AG09319 (cell line): ENCODE data around the gene PEX14.

Source experiments
- DNase-seq: peaks from one replicate; pipeline ENCODE4 v3.0.0-alpha.2; 2010; ENCODE audit warnings: low read depth; ENCODE audit errors: extremely low read depth
- TF ChIP-seq, protein P1 (sequence below): IDR thresholded peaks from 2 replicates; pipeline ENCODE4 v1.5.1; 2011; ENCODE audit warnings: low read depth, mild to moderate bottlenecking, inconsistent platforms, low read length, moderate library complexity

PEX14 gene

GRCh38 chr1:10615332-10615731, 140.6 kb downstream of the PEX14 start:
- TF ChIP-seq, protein P1, sequence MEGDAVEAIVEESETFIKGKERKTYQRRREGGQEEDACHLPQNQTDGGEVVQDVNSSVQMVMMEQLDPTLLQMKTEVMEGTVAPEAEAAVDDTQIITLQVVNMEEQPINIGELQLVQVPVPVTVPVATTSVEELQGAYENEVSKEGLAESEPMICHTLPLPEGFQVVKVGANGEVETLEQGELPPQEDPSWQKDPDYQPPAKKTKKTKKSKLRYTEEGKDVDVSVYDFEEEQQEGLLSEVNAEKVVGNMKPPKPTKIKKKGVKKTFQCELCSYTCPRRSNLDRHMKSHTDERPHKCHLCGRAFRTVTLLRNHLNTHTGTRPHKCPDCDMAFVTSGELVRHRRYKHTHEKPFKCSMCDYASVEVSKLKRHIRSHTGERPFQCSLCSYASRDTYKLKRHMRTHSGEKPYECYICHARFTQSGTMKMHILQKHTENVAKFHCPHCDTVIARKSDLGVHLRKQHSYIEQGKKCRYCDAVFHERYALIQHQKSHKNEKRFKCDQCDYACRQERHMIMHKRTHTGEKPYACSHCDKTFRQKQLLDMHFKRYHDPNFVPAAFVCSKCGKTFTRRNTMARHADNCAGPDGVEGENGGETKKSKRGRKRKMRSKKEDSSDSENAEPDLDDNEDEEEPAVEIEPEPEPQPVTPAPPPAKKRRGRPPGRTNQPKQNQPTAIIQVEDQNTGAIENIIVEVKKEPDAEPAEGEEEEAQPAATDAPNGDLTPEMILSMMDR: no peak
- DNase-seq: no peak

DNA sequence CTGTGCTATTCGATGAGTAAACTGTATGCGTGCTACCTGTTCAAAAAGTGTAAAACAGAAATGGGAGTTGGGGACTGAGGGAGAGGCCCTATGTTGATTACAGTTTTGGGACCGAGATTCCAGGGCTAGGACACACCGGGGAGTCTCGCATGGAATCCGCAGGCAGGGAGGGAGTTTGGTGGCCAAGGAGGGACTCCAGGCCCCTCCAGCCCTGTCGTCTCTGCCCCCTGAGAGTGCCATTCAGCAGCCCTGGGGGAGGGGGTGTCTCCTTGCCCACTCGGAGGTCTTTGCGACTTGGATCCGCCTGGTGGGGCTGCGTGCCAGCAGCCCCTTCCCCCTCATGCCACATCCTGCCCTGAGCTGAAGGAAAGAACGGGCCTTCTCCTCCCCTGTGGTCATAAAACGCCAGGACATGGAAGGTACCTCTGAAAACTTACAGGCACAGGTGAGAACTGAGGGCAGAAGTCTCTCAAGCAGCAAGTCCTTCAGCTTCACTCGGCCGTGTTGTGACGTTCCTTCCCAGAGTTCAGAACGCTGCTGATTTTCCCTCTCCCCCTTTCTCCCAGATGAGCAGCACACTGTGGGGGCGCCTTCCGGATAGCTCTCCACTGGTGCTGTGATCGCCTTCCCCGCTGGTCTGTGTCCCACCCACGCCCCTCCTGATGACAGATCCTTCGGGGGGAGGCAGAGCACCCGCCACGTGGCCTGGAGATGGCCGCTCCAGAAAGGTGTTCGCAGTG, 141.4 kb downstream of the PEX14 start:
- TF ChIP-seq, protein P1: no peak
- DNase-seq: no peak

DNA sequence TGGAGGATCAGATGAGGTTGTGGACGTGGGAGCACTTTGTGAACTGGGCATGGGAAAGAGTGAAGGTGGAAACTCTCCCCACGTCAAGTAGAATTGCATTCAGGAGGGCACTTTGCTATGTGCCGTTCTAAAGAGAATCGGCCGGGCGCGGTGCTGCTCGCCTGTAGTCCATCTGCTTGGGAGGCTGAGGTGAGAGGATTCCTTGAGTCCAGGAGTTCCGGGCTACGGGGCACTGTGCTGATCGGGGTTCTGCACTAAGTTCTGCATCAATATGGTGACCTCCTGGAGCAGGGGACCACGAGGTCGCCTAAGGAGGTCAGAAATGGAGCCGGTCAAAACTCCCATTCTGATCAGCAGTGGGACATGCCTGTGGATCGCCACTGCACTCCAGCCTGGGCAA, 141.9 kb downstream of the PEX14 start:
- TF ChIP-seq, protein P1: no peak
- no peak for DNase-seq

DNA sequence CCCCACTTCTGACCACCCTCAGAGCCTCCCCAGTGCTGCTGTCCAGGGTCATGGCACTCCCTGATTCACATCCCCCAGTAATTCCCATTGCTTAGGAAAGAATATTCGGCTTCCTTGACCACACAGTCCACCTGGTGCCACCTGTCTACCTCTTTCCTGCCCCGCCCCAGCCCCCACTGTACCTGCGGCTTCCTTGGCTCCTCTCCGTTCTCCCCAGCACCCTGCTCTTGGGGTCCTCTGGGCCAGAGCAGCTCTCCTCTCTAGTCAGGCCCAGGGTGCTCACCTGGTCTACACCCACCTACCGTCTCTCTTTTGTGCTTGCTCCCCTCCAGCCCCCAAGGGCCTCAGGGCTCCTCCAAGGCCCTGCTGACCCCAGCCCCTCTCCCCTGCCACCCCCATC, 142.6 kb downstream of the PEX14 start:
- no peak for DNase-seq
- TF ChIP-seq, protein P1: no peak

- TF ChIP-seq, protein P1: no peak
- no peak for DNase-seq
Measured at GRCh38 chr1:10617931-10618885, 143.5 kb downstream of the PEX14 start.

DNA sequence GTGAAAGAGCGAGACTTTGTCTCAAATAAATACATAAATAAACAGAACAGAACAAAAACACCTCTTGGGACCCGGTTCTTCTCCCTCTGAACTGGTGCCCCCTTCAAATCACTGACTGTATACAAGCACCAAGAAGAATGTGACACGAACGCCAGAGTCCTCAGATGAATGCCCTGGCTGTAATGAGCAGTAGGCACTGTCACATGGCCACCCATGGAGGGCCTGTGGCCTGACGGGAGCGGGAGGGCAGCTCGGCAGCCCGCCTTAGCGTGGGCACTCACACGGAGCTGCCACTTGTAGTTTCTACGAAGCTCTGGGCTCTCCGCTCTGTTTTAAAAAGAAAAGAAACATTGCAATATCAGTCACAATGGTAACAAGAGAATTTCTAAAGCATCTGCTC, 146.0 kb downstream of the PEX14 start:
- TF ChIP-seq, protein P1: no peak
- no peak for DNase-seq

GRCh38 chr1:10621906-10622305, 147.2 kb downstream of the PEX14 start:
- no peak for DNase-seq
- TF ChIP-seq, protein P1: no peak
